NT2/D1 (cell line): ENCODE data around the gene METTL25B.

Experiments
- DNase-seq: peaks from one replicate; pipeline ENCODE4 v3.0.0-alpha.2; 2011; ENCODE audit warnings: low read depth, low spot score
- H3K27me3 ChIP-seq: 2 replicates; pipeline ENCODE4 v1.6.0; 2011; ENCODE audit warnings: mild to moderate bottlenecking; ENCODE audit not compliant: insufficient read length, insufficient read depth
- H3K36me3 ChIP-seq: 2 replicates; pipeline ENCODE4 v1.6.1; 2011; ENCODE audit warnings: mild to moderate bottlenecking, low read length, mixed read lengths; ENCODE audit not compliant: insufficient read depth, insufficient read length
- H3K4me1 ChIP-seq: 2 replicates; pipeline ENCODE4 v1.5.1; 2011; ENCODE audit not compliant: insufficient read depth, insufficient read length
- H3K4me3 ChIP-seq: 2 replicates; pipeline ENCODE4 v1.5.1; 2011; ENCODE audit warnings: low read depth; ENCODE audit not compliant: insufficient read length
- H3K9ac ChIP-seq: 2 replicates; pipeline ENCODE4 v1.6.0; 2011; ENCODE audit warnings: low read depth; ENCODE audit not compliant: insufficient read length
- H3K9me3 ChIP-seq: 2 replicates; pipeline ENCODE4 v1.5.1; 2011; ENCODE audit warnings: mild to moderate bottlenecking, low read length; ENCODE audit not compliant: insufficient read depth
- SUZ12 ChIP-seq: IDR thresholded peaks from 2 replicates; pipeline ENCODE4 v1.6.1; 2011; ENCODE audit not compliant: insufficient read length, insufficient read depth; ENCODE audit errors: extremely low read depth
- YY1 ChIP-seq: IDR thresholded peaks from 2 replicates; pipeline ENCODE4 v1.6.1; 2011; ENCODE audit not compliant: insufficient read length, insufficient read depth
- ZNF274 ChIP-seq: IDR thresholded peaks from 2 replicates; pipeline ENCODE4 v1.6.1; 2011; ENCODE audit warnings: mild to moderate bottlenecking, low read depth, low read length

The METTL25B gene

GRCh38 chr1:156746406-156746727, 18.1 kb downstream of the METTL25B start:
- Histone ChIP-seq H3K36me3 (peaks cover 68% of the 10 kb centered on the region), H3K4me1 (peaks cover 42% of the 10 kb centered on the region), H3K27me3 (no peaks in the 10 kb centered on the region), H3K9me3 (no peaks in the 10 kb centered on the region), H3K9ac (peak overlapping the region; percentile 71), H3K4me3 (peak overlapping the region; percentile 16)
- DNase-seq, result no peak
- TF ChIP-seq ZNF274 (no peak), YY1 (no peak)

GRCh38 chr1:156746728-156747631, 18.7 kb downstream of the METTL25B start:
- H3K4me3 ChIP-seq, result peak overlapping the region; percentile 63
- TF ChIP-seq ZNF274 (no peak), SUZ12 (no peak), YY1 (peak; percentile 63)
- peak; percentile 97 for DNase-seq
- H3K9me3 ChIP-seq, result no peaks in the 10 kb centered on the region
- peak overlapping the region; percentile 97 for H3K9ac ChIP-seq
- peaks cover 64% of the 10 kb centered on the region for H3K36me3 ChIP-seq
- H3K27me3 ChIP-seq, result no peaks in the 10 kb centered on the region
- H3K4me1 ChIP-seq, result peaks cover 42% of the 10 kb centered on the region

GRCh38 chr1:156747742-156748669, 19.7 kb downstream of the METTL25B start:
- H3K4me3 ChIP-seq, result peak overlapping the region; percentile 38
- no peaks in the 10 kb centered on the region for H3K27me3 ChIP-seq
- DNase-seq, result no peak
- H3K9me3 ChIP-seq, result no peaks in the 10 kb centered on the region
- H3K36me3 ChIP-seq, result peaks cover 53% of the 10 kb centered on the region
- peaks cover 47% of the 10 kb centered on the region for H3K4me1 ChIP-seq
- TF ChIP-seq YY1 (no peak), SUZ12 (no peak), ZNF274 (no peak)
- H3K9ac ChIP-seq, result peak overlapping the region; percentile 94

GRCh38 chr1:156748670-156749418, 20.6 kb downstream of the METTL25B start:
- peak overlapping the region; percentile 77 for H3K4me3 ChIP-seq
- TF ChIP-seq SUZ12 (no peak), YY1 (no peak), ZNF274 (no peak)
- H3K9ac ChIP-seq, result peak overlapping the region; percentile 94
- H3K9me3 ChIP-seq, result no peaks in the 10 kb centered on the region
- no peaks in the 10 kb centered on the region for H3K27me3 ChIP-seq
- peaks cover 45% of the 10 kb centered on the region for H3K36me3 ChIP-seq
- DNase-seq, result no peak
- H3K4me1 ChIP-seq, result peaks cover 49% of the 10 kb centered on the region

GRCh38 chr1:156749419-156750118, 21.3 kb downstream of the METTL25B start:
- TF ChIP-seq ZNF274, result no peak
- TF ChIP-seq YY1, result no peak
- no peak for TF ChIP-seq SUZ12
- H3K9me3 ChIP-seq, result no peaks in the 10 kb centered on the region
- DNase-seq, result no peak
- peaks cover 40% of the 10 kb centered on the region for H3K36me3 ChIP-seq
- H3K9ac ChIP-seq, result peak overlapping the region; percentile 94
- H3K27me3 ChIP-seq, result no peaks in the 10 kb centered on the region
- H3K4me1 ChIP-seq, result peaks cover 49% of the 10 kb centered on the region
- H3K4me3 ChIP-seq, result peak overlapping the region; percentile 77

GRCh38 chr1:156750191-156750672, 22.0 kb downstream of the METTL25B start:
- no peak for DNase-seq

More at GRCh38 chr1:156750191-156750672, 22.0 kb downstream of the METTL25B start:
- H3K9me3 ChIP-seq, result no peaks in the 10 kb centered on the region
- no peak for TF ChIP-seq ZNF274
- TF ChIP-seq SUZ12, result no peak
- TF ChIP-seq YY1, result no peak
- H3K4me1 ChIP-seq, result peaks cover 44% of the 10 kb centered on the region
- H3K4me3 ChIP-seq, result peak overlapping the region; percentile 77
- no peaks in the 10 kb centered on the region for H3K27me3 ChIP-seq
- H3K36me3 ChIP-seq, result peaks cover 34% of the 10 kb centered on the region
- H3K9ac ChIP-seq, result peak overlapping the region; percentile 94
